Osteoblast (primary cell): ENCODE data around the gene SLC29A1. TPM values are rescaled to one million over a fixed set of nuclear protein-coding genes. Genes with fewer than 3 reads are reported as not detected.

Experiments used
- DNase-seq: peaks from one replicate; pipeline ENCODE4 v3.0.0; 2011; ENCODE audit warnings: low spot score, mixed read lengths; ENCODE audit not compliant: insufficient read length; ENCODE audit errors: missing footprints
- H2AFZ ChIP-seq: 2 replicates; pipeline ENCODE4 v1.6.0; 2011; ENCODE audit warnings: mild to moderate bottlenecking, low read length
- H3K27ac ChIP-seq: 2 replicates; pipeline ENCODE4 v1.5.1; 2011; ENCODE audit warnings: mild to moderate bottlenecking, low read depth, low read length, moderate library complexity
- H3K27me3 ChIP-seq: 2 replicates; pipeline ENCODE4 v1.6.0; 2012; ENCODE audit warnings: mild to moderate bottlenecking, control low read depth, inconsistent platforms, low read length, moderate library complexity; ENCODE audit not compliant: insufficient read depth
- H3K36me3 ChIP-seq: 2 replicates; pipeline ENCODE4 v1.5.1; 2011; ENCODE audit warnings: mild to moderate bottlenecking, low read length, control low read depth, moderate library complexity; ENCODE audit not compliant: insufficient read depth
- H3K4me1 ChIP-seq: 2 replicates; pipeline ENCODE4 v1.5.1; 2011; ENCODE audit warnings: mild to moderate bottlenecking, low read length, control low read depth, moderate library complexity; ENCODE audit not compliant: insufficient read depth
- H3K4me2 ChIP-seq: 2 replicates; pipeline ENCODE4 v1.6.0; 2011; ENCODE audit warnings: mild to moderate bottlenecking, low read length; ENCODE audit not compliant: insufficient read depth
- H3K4me3 ChIP-seq: fragments of 200-600 bp; sonication (generic); 3 replicates; pipeline ENCODE4 v1.5.1; 2012; ENCODE audit warnings: mild to moderate bottlenecking, low read length, inconsistent platforms; ENCODE audit not compliant: insufficient read depth
- H3K79me2 ChIP-seq: 2 replicates; pipeline ENCODE4 v1.6.0; 2012; ENCODE audit warnings: mild to moderate bottlenecking, low read length, control low read depth, inconsistent platforms; ENCODE audit not compliant: insufficient read depth
- H3K9me3 ChIP-seq: 2 replicates; pipeline ENCODE4 v1.5.1; 2011; ENCODE audit warnings: low read depth, low read length, control low read depth
- H4K20me1 ChIP-seq: 2 replicates; pipeline ENCODE4 v1.6.0; 2012; ENCODE audit warnings: mild to moderate bottlenecking, low read length, control low read depth; ENCODE audit not compliant: insufficient read depth
- total RNA-seq: library from RNA; depleted of rRNA; stranded (reverse); fragments of >200 nt; gene quantifications from 2 replicates; pipeline ENCODE4 v1.2.3, GENCODE V29; 2012
- TF ChIP-seq, protein P1 (sequence below): IDR thresholded peaks from 2 replicates; pipeline ENCODE4 v1.5.1; 2011; ENCODE audit warnings: mild to moderate bottlenecking, low read depth, low read length, moderate library complexity; ENCODE audit errors: extremely low read depth

Gene SLC29A1
- total RNA-seq, 1 donor, result 8.0 TPM

DNA sequence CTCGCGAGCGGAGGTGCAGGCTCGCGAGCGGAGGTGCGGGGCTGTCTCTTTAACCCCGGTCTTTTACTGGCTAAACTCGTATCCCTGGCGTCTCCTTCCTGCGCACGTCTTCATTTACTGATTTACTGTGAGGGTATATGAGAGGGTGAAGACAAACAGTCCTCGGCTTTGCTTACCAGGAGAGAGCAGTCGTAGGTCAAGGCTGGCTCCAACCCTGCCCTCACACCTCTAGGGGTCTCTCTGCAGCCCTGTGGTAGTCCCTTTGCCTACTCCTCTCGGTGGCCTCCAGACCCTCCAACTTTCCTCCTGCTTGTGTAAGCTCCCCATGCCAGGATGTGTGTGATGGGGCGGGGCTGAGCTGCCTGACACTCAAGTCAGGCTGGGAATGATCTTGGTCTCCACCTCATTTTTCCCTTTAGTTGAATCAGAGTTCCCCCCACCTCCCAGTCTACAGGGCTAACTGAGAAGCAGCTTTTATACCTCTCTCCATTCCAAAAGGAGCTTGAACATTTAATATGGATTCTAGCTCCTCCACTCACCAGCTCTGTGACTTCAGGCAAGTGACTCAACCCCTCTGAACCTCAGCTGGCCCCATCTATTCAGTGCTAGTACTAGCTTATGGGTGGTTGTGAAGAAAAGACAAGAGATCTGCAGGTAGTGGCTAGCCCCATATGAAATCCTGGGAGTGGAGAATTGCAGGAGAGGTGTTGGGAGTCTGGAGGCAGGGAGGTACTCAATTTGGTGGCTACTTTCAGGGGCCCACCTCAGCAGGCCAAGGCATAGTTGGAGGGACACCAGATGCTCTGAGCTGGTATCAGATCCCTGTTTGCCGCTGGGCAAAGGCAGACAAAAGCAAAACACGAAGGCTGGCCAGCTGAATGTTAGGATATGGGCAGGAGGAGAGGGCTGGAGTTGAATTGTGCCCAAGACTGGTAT lies 902 bp downstream of the SLC29A1 start:
- Histone ChIP-seq H4K20me1 (no peaks in the 10 kb centered on the region), H3K4me2 (peak overlapping the region; percentile 94), H3K4me1 (peaks cover 38% of the 10 kb centered on the region), H3K4me3 (peak overlapping the region; percentile 72), H3K36me3 (no peaks in the 10 kb centered on the region), H2AFZ (peak overlapping the region; percentile 83), H3K79me2 (peaks cover 20% of the 10 kb centered on the region), H3K27ac (no peak overlapping the region), H3K27me3 (no peaks in the 10 kb centered on the region), H3K9me3 (no peaks in the 10 kb centered on the region)
- DNase-seq, result peak; percentile 93
- TF ChIP-seq, protein P1, sequence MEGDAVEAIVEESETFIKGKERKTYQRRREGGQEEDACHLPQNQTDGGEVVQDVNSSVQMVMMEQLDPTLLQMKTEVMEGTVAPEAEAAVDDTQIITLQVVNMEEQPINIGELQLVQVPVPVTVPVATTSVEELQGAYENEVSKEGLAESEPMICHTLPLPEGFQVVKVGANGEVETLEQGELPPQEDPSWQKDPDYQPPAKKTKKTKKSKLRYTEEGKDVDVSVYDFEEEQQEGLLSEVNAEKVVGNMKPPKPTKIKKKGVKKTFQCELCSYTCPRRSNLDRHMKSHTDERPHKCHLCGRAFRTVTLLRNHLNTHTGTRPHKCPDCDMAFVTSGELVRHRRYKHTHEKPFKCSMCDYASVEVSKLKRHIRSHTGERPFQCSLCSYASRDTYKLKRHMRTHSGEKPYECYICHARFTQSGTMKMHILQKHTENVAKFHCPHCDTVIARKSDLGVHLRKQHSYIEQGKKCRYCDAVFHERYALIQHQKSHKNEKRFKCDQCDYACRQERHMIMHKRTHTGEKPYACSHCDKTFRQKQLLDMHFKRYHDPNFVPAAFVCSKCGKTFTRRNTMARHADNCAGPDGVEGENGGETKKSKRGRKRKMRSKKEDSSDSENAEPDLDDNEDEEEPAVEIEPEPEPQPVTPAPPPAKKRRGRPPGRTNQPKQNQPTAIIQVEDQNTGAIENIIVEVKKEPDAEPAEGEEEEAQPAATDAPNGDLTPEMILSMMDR, result no peak

DNA sequence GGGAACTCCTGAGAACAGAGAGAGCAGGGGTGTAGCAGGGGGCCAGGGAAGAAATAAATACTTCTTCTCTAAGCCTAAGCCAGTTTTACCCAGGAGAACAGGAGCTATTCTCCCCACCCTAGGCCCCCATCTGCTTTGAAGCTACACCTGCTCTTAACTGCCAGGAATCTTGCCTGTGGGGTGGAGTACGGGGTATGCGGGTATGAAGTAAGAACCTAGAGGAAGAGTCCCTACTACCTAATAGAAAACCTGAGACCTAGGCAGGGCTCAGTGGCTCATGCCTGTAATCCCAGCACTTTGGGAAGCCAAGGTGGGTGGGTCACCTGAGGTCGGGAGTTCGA lies 1.5 kb downstream of the SLC29A1 start:
- Histone ChIP-seq H3K9me3 (no peaks in the 10 kb centered on the region), H3K27ac (no peak overlapping the region), H2AFZ (no peak overlapping the region), H4K20me1 (no peaks in the 10 kb centered on the region), H3K79me2 (peaks cover 20% of the 10 kb centered on the region), H3K4me2 (peak overlapping the region; percentile 94), H3K4me3 (no peak overlapping the region), H3K4me1 (peaks cover 37% of the 10 kb centered on the region), H3K27me3 (no peaks in the 10 kb centered on the region), H3K36me3 (no peaks in the 10 kb centered on the region)
- TF ChIP-seq, protein P1, result no peak
- peak; percentile 84 for DNase-seq

DNA sequence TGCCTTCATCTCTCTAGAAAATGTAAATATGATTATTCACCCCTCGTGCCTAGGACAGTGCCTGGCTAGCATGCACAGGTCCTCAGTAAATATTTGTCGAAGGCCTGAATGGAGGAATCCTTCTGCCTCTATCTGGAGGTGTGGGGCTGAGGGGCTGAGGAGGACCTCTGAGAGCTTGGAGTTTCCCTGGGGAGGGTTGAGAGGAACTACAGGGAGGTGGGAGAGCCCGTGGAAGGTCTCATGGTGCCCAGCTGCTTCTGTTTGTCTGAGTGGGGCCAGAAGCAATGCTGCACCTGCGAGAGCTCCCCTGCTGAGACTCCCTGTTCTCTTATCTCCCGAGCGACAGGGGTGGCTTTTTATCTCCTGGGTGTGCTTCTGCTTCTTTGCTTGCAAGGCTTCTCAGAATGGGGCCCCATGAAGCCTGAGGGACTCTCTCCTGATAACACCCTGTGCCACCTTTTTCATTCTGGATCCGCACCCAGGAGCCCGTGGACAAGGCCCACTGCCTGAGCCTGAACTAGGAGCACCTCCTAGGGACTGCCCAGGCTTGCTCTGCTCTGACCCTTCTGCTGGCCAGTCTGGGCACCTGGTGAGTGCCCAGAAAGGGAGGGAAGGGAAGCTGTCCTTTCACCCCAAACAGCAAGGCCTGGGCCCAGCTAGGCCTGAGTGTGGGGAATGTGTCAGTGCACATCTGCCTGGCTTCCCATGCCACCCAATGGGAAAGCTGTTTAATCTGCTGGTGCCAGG lies 2.4 kb downstream of the SLC29A1 start:
- H3K9me3 ChIP-seq, result no peaks in the 10 kb centered on the region
- no peak overlapping the region for H2AFZ ChIP-seq
- H3K4me1 ChIP-seq, result peaks cover 37% of the 10 kb centered on the region
- peaks cover 20% of the 10 kb centered on the region for H3K79me2 ChIP-seq
- no peak overlapping the region for H3K27ac ChIP-seq
- H3K4me2 ChIP-seq, result no peak overlapping the region
- no peak overlapping the region for H3K4me3 ChIP-seq
- H3K27me3 ChIP-seq, result no peaks in the 10 kb centered on the region
- no peaks in the 10 kb centered on the region for H4K20me1 ChIP-seq
- peak; percentile 46 for DNase-seq
- H3K36me3 ChIP-seq, result no peaks in the 10 kb centered on the region
- TF ChIP-seq, protein P1, result no peak
